Adrenal gland (tissue), 5 donors: ENCODE results near the gene ANKLE2.

ENCODE experiments used
- CTCF ChIP-seq, 6 experiments: fragments of 450-650 bp in 4 of 6; fragments of 200-600 bp in 2 of 6; sonication (generic) in 1 of 6; IDR thresholded peaks; 1 replicate in 5 of 6; 2 replicates in 1 of 6; pipeline versions ENCODE4 v1.5.1 to v1.8.0; 2016 to 2021; ENCODE audit warnings: antibody characterized with exemption in 6 of 6, mild to moderate bottlenecking in 2 of 6, moderate library complexity in 1 of 6
- POLR2A ChIP-seq, 2 donors: fragments of 450-650 bp; IDR thresholded peaks; one replicate each; pipeline ENCODE4 v1.6.1; 2017; ENCODE audit warnings: antibody characterized with exemption in 2 of 2, mild to moderate bottlenecking in 2 of 2, moderate library complexity in 1 of 2
- donor health status: DM: no; HTN: no; CAD: no.

GRCh38 chr12:132739600-132740312 is 21.9 kb downstream of the ANKLE2 start:
- no peak for TF ChIP-seq CTCF (IDR thresholded peaks at IDR 0.05)
- no peak for TF ChIP-seq POLR2A (IDR thresholded peaks at IDR 0.05)
